HG03378 (cell line): ENCODE data around the gene C1orf35.

Experiments used
- ATAC-seq: cut with Tn5 transposase; IDR thresholded peaks from one replicate; pipeline ENCODE4 v1.9.1; 2021; ENCODE audit warnings: mild to moderate bottlenecking, moderate library complexity; ENCODE audit not compliant: unreplicated experiment

C1orf35 gene

GRCh38 chr1:228095938-228096337 lies 7.2 kb downstream of the C1orf35 start:
- no peak for ATAC-seq

- no peak for ATAC-seq
Measured at GRCh38 chr1:228095161-228095560, 8.0 kb downstream of the C1orf35 start.

- ATAC-seq, result no peak
Measured at GRCh38 chr1:228094432-228095016, 8.6 kb downstream of the C1orf35 start.

GRCh38 chr1:228093050-228093906 lies 9.8 kb downstream of the C1orf35 start:
- no peak for ATAC-seq

- ATAC-seq, result no peak
Measured at GRCh38 chr1:228092342-228093049, 10.6 kb downstream of the C1orf35 start.

- no peak for ATAC-seq
Measured at GRCh38 chr1:228091084-228091483, 12.0 kb downstream of the C1orf35 start.

GRCh38 chr1:228090613-228091081 lies 12.5 kb downstream of the C1orf35 start:
- ATAC-seq, result no peak

- no peak for ATAC-seq
Measured at GRCh38 chr1:228089519-228090380, 13.4 kb downstream of the C1orf35 start.

- no peak for ATAC-seq
Measured at GRCh38 chr1:228088586-228089498, 14.3 kb downstream of the C1orf35 start.

GRCh38 chr1:228087771-228088251 lies 15.3 kb downstream of the C1orf35 start:
- ATAC-seq, result no peak

GRCh38 chr1:228085287-228085951 lies 17.7 kb downstream of the C1orf35 start:
- ATAC-seq, result no peak

GRCh38 chr1:228084797-228085196 lies 18.3 kb downstream of the C1orf35 start:
- no peak for ATAC-seq

- no peak for ATAC-seq
Measured at GRCh38 chr1:228084325-228084724, 18.8 kb downstream of the C1orf35 start.

- ATAC-seq, result no peak
Measured at GRCh38 chr1:228083871-228084278, 19.2 kb downstream of the C1orf35 start.

GRCh38 chr1:228082918-228083870 lies 19.9 kb downstream of the C1orf35 start:
- ATAC-seq, result no peak

GRCh38 chr1:228082214-228082917 lies 20.8 kb downstream of the C1orf35 start, which contains the start of gene ARF1:
Gene ARF1, plus strand, starts transcription at chr1:228082708. Its CDS starts 14,407 bp downstream, at chr1:228097115.
- ATAC-seq, result peak; percentile 65

- peak; percentile 4 for ATAC-seq
Measured at GRCh38 chr1:228081578-228082213, 21.4 kb downstream of the C1orf35 start.
